H1 (cell line): ENCODE measurements around the gene ZSWIM4. TPM values are rescaled to one million over a fixed set of nuclear protein-coding genes. Genes with fewer than 3 reads are reported as not detected.

ENCODE experiments used
- EGR1 ChIP-seq: IDR thresholded peaks from 2 replicates; pipeline ENCODE4 v1.6.1; 2011; ENCODE audit warnings: low read depth, low read length, borderline replicate concordance
- EZH2 ChIP-seq: fragments of 200-600 bp; sonication (generic); IDR thresholded peaks from 2 replicates; pipeline ENCODE4 v1.7.1; 2012; ENCODE audit warnings: low read depth, mild to moderate bottlenecking, moderate library complexity, low read length, inconsistent platforms; ENCODE audit not compliant: severe bottlenecking
- KDM5A ChIP-seq: fragments of 200-600 bp; IDR thresholded peaks from 2 replicates; pipeline ENCODE4 v1.7.1; 2012; ENCODE audit warnings: mild to moderate bottlenecking, low read length, inconsistent platforms, mixed read lengths
- POLR2A ChIP-seq, 2 experiments: IDR thresholded peaks; 1 replicate in 1 of 2; 2 replicates in 1 of 2; pipeline ENCODE4 v1.6.1; 2011; ENCODE audit warnings: low read depth in 2 of 2, low read length in 2 of 2, mild to moderate bottlenecking in 2 of 2; ENCODE audit errors: control extremely low read depth in 1 of 2
- RNF2 ChIP-seq: fragments of 200-900, 300-1000 bp; sonication (generic); IDR thresholded peaks from 2 replicates; pipeline ENCODE4 v1.7.1; 2016; ENCODE audit warnings: borderline replicate concordance, low read depth, mild to moderate bottlenecking, antibody characterized with exemption, low read length; ENCODE audit not compliant: poor library complexity, severe bottlenecking; ENCODE audit errors: missing control alignments
- SAP30 ChIP-seq: fragments of 300-600 bp; sonication (generic); IDR thresholded peaks from 2 replicates; pipeline ENCODE4 v1.7.1; 2012; ENCODE audit warnings: low read length, moderate library complexity, mild to moderate bottlenecking, inconsistent platforms; ENCODE audit not compliant: insufficient read depth, insufficient replicate concordance
- SP1 ChIP-seq: IDR thresholded peaks from 2 replicates; pipeline ENCODE4 v1.6.1; 2011; ENCODE audit warnings: low read depth, low read length
- SUZ12 ChIP-seq: fragments of 200-600 bp; sonication (generic); IDR thresholded peaks from 2 replicates; pipeline ENCODE4 v1.6.1; 2012; ENCODE audit warnings: mild to moderate bottlenecking, inconsistent platforms, low read length, moderate library complexity, mixed read lengths
- TAF7 ChIP-seq: optimal IDR thresholded peaks from 2 replicates; pipeline ENCODE3; 2011; ENCODE audit warnings: low read depth, mild to moderate bottlenecking, inconsistent platforms, low read length, moderate library complexity, borderline replicate concordance
- polyA plus RNA-seq, 7 experiments: library from polyadenylated mRNA; depleted of rRNA in 3 of 7; stranded (reverse) in 5 of 7; unstranded in 2 of 7; fragments of >200 nt in 5 of 7; fragments of 200-250 nt in 2 of 7; gene quantifications; 1 replicate in 5 of 7; 2 replicates in 1 of 7; 4 replicates in 1 of 7; pipeline versions ENCODE4 v1.2.1 to v1.2.3, GENCODE V29; 2011 to 2013; ENCODE audit warnings: missing spikeins in 2 of 7, mixed read lengths in 2 of 7
- total RNA-seq: library from RNA; stranded (reverse); fragmentation: NEBNext Ultra II Directional; extraction: Animal tissue kit (Norgen Biotek cat#: 25700); gene quantifications from 2 replicates; pipeline ENCODE4 v1.2.1, GENCODE V29; 2021

ZSWIM4 gene
- total and polyA plus RNA-seq, 2 of the 8 experiments (the other 6 are each of a cell fraction or from before 2014, with no cell fraction given): 12.2 to 31.1 TPM

- TF ChIP-seq TAF7: no peak
- TF ChIP-seq EZH2: no peak
- TF ChIP-seq POLR2A (IDR thresholded peaks at IDR 0.05; ENCODE audit: control extremely low read depth in 1 of 2, low read depth in 2 of 2, low read length in 2 of 2): no peak
- no peak for TF ChIP-seq SUZ12
- TF ChIP-seq EGR1: no peak
- TF ChIP-seq SAP30: no peak
- TF ChIP-seq RNF2: no peak
- no peak for TF ChIP-seq SP1
- no peak for TF ChIP-seq KDM5A
Observed at GRCh38 chr19:13770013-13770635, 25.1 kb upstream of the ZSWIM4 start (continued).
